PC-9 (cell line): ENCODE measurements around the gene PDPK1.
"Not testable (repeated sequence)": the region's sequence is repeated elsewhere in the genome, so short reads cannot be mapped to it uniquely, and the experiment has no call there.

Experiments used
- CTCF ChIP-seq: fragments of 200-600 bp; sonication (generic); conservative IDR thresholded peaks from 2 replicates; pipeline ENCODE4 v1.6.1; 2017; ENCODE audit warnings: mixed run types, antibody characterized with exemption, mild to moderate bottlenecking, moderate library complexity
- EZH2 ChIP-seq: fragments of 200-600 bp; sonication (generic); IDR thresholded peaks from 2 replicates; pipeline ENCODE4 v1.8.0; 2017; ENCODE audit warnings: antibody characterized with exemption, low read depth

- TF ChIP-seq CTCF, EZH2: not testable (repeated sequence)
These were observed 6.0 kb downstream of the PDPK1 start for GRCh38 chr16:2543771-2544170.
